Measurements from ENCODE around the gene APP.

Gene APP

GRCh38 chr21:26041431-26042180, 129.0 kb downstream of the APP start:
- peaks cover 9 to 10% of the 10 kb centered on the region in 2 experiments; a peak in 2 of 3 replicates for H3K36me3 ChIP-seq (ENCODE audit: control insufficient read depth in 2 of 2, insufficient read depth in 1 of 2, low read length in 2 of 2)
- H3K9me3 ChIP-seq (ENCODE audit: control insufficient read depth, insufficient read depth, low read depth, low read length): no peaks in the 10 kb centered on the region
- ChIA-PET POLR2A (no interaction called here), CTCF (interaction anchor here (1.2 kb wide), 1 partner anchor 29 kb away, joined by 3 read pairs; no protein-coding TSS in a partner anchor)
- H3K27ac ChIP-seq (ENCODE audit: extremely low read depth, low read depth, low read length): no peak overlapping the region
- no peak overlapping the region for H3K4me3 ChIP-seq (ENCODE audit: low read depth, low read length)
- TF ChIP-seq ZXDB (tag by site-specific recombination; IDR thresholded peaks at IDR 0.05) (no peak), ZNF473 (tag by site-specific recombination; IDR thresholded peaks at IDR 0.05) (no peak), ZBTB26 (tag by site-specific recombination; optimal IDR thresholded peaks at IDR 0.05) (no peak), PRDM1 (tag by site-specific recombination; IDR thresholded peaks at IDR 0.05) (no peak), ZNF621 (tag by site-specific recombination; IDR thresholded peaks at IDR 0.05) (no peak), ZNF121 (tag by site-specific recombination; IDR thresholded peaks at IDR 0.05) (no peak), KLF8 (tag by site-specific recombination; IDR thresholded peaks at IDR 0.05) (no peak), ZNF223 (tag by site-specific recombination; IDR thresholded peaks at IDR 0.05) (no peak), OSR2 (tag by site-specific recombination; IDR thresholded peaks at IDR 0.05) (no peak), ZBTB11 (tag by site-specific recombination; conservative IDR thresholded peaks at IDR 0.05; ENCODE audit: low read depth) (no peak), ZNF324 (tag by site-specific recombination; IDR thresholded peaks at IDR 0.05) (no peak), HOXD13 (CRISPR knock-in tag; IDR thresholded peaks at IDR 0.05; ENCODE audit: borderline replicate concordance) (no peak), ZNF830 (tag by site-specific recombination; IDR thresholded peaks at IDR 0.05; ENCODE audit: low read depth) (no peak), KLF1 (tag by site-specific recombination; IDR thresholded peaks at IDR 0.05) (no peak), ZNF221 (tag by site-specific recombination; IDR thresholded peaks at IDR 0.05; ENCODE audit: borderline replicate concordance) (no peak), TSHZ1 (tag by site-specific recombination; IDR thresholded peaks at IDR 0.05; ENCODE audit: borderline replicate concordance) (no peak), ZNF600 (tag by site-specific recombination; IDR thresholded peaks at IDR 0.05) (no peak), ZNF426 (tag by site-specific recombination; IDR thresholded peaks at IDR 0.05) (no peak)
- H3K4me1 ChIP-seq (ENCODE audit: control insufficient read depth, insufficient read depth, low read length): peaks cover 8% of the 10 kb centered on the region; the same call in 1 of the 2 replicates

Data from HEK293 (cell line).